Frontal cortex (tissue), 4 donors: ENCODE measurements around the gene LIX1L. TPM values are rescaled to one million over a fixed set of nuclear protein-coding genes. Genes with fewer than 3 reads are reported as not detected.
A peak's percentile ranks its signal among the peaks of the same experiment; 100 is the strongest.

Experiments
- DNase-seq, 2 donors: peaks; one replicate each; pipeline ENCODE4 v3.0.0; 2012; ENCODE audit warnings: low spot score in 2 of 2
- FAIRE-seq: peaks from 2 replicates; lab custom pipeline; 2012; peaks lifted over from hg19 to GRCh38; lab: Jason Lieb, UNC
- total RNA-seq: library from RNA; depleted of rRNA; stranded (reverse); fragments of >200 nt; gene quantifications from one replicate; pipeline ENCODE4 v1.2.3, GENCODE V29; 2014
- donor health status: control.
- donor health status: control.
- donor health status: control.

Gene LIX1L
- total RNA-seq, 1 donor from 2014 or later, result 17.1 TPM

DNA sequence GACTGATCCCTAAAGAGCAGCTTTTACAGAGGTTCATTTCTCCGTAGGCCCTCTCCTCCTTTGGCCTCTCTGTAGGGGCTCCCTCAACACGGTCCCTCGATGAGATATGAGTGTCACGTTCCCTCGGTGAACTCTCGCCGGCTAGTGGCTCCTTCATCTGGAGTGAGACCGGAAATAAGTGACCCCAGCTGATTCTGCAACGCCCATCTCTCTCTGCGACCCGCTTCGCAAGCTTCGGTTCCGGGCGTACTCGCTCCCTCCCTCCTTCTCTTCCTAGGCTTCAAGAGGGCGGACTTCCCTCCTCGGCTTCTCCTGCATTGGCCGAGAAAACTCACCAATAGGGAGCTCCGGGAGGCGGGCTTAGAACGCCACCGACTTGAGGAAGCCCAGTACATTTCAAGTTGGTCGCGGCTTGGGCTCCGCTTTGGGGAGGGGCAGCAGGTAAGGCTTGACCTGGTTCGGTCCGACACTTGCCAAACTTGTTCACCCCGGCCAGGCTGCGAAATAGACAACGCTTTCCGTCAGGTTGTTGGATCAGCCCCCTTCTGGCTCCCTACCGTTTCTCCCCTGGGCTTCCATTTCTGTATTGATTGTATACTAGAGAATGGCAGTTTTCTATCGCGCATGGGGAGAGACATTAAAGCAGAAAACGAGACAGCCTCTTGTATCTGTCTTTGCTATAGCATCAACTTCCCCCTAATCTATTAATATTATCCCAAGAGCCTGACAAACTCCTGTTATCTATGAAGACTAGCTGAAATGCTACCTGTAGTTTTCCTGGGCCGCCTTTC is 6.7 kb upstream of the LIX1L start, which contains the start of the genes ANKRD34A and POLR3GL:
ANKRD34A (minus strand) TSS at position 248 of the 791 bp plus-strand sequence. CDS start 2,816 bp downstream, outside the sequence.
POLR3GL (plus strand) TSS at position 363 of the 791 bp plus-strand sequence. CDS start 10,176 bp downstream, outside the sequence.
- no peak for FAIRE-seq
- peak; percentile 82 to 88 for DNase-seq

- FAIRE-seq (no peak), DNase-seq (no peak)
Measured at GRCh38 chr1:145963265-145964019, 5.6 kb upstream of the LIX1L start.

DNA sequence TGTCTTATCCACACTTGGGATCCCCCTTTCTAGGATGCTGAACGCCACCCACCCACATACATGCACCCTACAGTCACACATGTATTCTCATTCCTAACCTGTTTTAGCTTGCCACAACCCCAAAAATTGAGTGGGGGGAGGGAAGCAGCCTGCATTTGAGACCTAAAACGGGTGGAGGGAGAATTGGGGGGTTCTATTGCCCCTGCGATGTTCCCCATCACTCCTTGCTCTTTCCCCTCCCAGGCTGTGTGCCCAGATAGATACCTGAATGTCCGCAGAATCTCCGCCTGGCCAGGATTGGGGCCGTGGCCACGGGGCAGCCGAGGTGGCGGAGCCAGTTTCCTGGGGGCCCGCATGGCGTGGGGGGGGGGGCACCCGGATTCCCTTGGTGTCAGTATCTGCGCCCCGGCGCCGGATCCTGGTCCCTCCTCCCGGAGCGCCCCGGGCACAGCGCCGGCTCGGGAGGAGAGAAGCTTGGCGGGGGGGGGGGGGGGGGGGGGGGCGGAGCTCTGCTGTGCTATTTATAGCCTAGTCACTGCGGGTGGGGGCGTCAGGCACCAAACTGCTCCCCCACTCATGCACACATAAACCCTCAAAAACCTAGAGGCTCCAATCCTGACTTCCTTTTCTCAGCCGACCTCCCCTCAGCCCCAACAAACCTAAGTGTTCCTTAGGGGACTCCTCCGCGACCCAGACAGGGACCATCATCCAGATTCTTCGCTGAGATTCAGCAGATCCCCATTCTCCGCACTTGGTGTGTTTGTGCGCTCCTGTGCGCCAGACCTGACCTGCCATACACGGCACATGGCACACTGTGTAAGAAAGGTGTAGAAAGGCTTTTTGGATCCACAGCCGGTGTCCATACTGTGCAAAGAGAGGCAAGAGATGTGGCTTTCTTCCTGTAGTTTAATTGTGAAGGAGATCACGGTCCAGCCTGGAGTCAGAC is 4.6 kb upstream of the LIX1L start:
- DNase-seq (peak; percentile 79 to 81), FAIRE-seq (no peak)

- FAIRE-seq, result no peak
- peak in 1 of 2 donors; percentile 53 for DNase-seq
Measured at GRCh38 chr1:145961425-145962156, 3.8 kb upstream of the LIX1L start.

GRCh38 chr1:145961109-145961424 is 3.2 kb upstream of the LIX1L start:
- DNase-seq, result no peak
- no peak for FAIRE-seq

DNA sequence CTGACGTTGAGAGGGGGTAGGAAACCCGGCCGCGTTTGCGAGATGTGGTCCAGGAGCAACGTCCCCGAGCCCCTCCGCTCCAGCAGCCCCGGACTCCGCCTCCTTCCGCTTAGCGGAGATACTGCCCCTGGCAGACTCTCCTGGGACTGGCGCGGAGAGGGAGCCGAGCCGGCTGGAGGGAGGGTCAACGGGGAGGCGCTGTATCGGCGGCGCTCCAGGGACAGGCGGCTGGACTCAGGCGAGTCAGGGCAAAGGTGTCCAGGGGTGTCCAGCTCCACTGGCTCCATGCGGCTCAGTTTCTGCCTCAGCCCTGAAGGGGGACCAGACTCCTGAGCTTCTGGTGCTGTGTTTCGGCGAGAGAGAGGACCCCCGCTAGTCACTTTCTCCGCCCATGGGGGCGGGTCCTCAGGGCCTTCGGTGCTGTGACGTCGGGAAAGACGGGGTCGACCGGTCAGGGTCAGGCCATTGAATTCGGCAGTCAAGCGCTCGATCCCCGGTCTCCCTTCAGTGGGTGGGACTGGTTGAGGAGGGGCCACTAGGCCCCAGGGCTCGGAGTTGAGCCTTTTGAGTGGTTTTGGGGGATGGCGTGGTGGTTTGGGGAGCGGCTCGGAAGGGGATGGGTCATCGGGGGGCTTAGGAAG is 2.8 kb upstream of the LIX1L start:
- no peak for FAIRE-seq
- peak; percentile 60 to 66 for DNase-seq

DNA sequence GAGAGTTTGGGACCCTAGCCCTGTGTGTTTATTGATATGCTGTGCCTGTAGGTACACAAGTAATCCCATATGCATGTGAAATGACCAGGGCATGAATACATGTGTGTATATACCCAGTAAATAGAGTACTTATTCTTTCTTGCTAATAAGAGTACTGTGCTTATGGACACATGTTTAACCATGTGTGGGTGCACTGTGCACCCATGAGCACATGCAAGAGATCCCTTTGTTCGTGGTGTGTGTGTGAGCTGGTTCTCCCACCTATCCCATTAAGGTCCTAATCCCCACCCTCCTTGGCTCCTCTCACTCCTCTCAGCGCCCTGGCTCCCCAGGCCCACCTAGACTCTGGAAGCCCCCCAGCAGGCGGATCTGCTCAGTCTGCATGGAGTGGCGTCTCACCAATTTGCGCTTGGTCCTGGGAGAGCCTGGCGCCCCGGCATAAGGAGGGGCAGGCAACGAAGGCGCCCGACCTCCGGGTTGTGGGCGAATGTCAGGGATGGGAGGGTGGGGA is 2.2 kb upstream of the LIX1L start:
- FAIRE-seq, result no peak

GRCh38 chr1:145959333-145959732 is 1.5 kb upstream of the LIX1L start:
- no peak for DNase-seq
- no peak for FAIRE-seq

More for the DNA sequence above, 2.2 kb upstream of the LIX1L start:
- DNase-seq, result no peak

DNA sequence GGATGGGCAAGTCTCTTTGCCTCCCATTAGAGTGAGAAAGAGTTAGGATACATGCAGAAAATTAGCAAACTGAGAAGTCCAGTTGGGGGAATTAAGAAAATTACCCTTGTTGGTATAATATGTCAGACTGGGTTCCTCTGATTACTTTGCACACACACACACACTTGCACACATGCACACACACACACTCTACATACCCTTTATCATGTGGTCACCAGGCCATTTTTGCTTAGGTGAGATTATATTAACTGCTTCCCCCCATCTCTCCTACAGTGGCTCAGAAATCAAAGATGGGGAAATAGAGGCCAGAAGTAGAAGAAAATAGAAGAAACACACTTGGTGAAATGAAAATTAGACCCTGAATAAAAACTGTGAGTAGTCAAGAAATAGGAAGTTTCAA is 917 bp upstream of the LIX1L start:
- DNase-seq (no peak), FAIRE-seq (no peak)

GRCh38 chr1:145956781-145957442 is 905 bp downstream of the LIX1L start:
- FAIRE-seq, result no peak
- DNase-seq, result no peak

DNA sequence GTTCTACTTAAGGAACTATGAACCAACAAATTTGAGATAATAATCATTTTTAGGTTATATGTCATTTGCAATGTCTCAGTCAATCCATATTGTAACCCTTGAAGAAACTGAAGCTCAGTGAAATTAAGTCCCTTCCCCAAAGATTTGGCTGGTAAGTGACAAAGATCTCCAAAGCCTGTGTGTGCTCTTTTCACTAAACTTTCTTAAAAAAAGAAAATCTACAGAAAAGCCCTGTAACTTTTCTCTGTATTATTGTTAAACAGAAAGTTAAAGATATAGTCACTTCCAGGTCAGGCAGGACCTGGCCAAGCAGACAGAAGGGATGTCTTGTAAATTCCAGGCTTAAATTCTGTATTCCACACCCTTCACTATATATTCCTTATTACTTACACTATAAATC is 1.5 kb downstream of the LIX1L start:
- no peak for DNase-seq
- no peak for FAIRE-seq

- no peak for DNase-seq
- no peak for FAIRE-seq
Measured at GRCh38 chr1:145955436-145955835, 2.4 kb downstream of the LIX1L start.

DNA sequence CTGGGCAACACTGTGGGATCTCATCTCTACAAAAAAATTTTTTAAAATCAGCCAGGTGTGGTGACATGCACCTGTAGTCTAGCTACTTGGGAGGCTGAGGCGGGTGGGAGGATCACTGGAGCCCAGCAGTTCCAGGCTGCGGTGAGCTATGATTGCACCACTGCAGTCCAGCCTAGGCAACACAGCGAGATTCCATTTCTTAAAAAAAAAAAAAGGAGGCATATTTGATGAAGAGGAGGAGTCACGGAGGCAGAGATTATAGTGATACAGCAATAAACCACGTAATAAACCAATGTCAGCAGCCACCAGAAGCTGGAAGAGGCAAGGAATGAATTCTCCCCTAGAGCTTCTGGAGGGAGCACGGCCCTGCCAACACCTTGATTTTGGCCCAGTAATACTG is 4.0 kb downstream of the LIX1L start:
- FAIRE-seq, result no peak
- DNase-seq, result no peak

DNA sequence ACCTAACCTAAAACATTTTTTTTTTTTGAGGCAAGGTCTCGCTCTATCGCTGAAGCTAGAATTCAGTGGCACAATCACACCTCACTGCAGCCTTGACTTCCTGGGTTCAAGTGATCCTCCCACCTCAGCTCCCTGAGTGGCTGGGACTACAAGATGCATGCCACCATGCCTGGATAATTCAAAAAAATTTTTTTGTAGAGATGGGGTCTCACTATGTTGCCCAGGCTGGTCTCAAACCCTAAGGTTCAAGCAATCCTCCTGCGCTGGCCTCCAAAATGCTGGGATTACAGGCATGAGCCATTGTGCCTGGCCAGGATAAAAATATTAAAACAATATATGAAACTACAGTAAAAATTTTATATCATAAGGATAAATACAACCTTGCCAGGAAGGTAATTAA is 4.9 kb downstream of the LIX1L start:
- FAIRE-seq, result no peak
- no peak for DNase-seq

GRCh38 chr1:145951526-145951925 is 6.3 kb downstream of the LIX1L start:
- FAIRE-seq (no peak), DNase-seq (no peak)

DNA sequence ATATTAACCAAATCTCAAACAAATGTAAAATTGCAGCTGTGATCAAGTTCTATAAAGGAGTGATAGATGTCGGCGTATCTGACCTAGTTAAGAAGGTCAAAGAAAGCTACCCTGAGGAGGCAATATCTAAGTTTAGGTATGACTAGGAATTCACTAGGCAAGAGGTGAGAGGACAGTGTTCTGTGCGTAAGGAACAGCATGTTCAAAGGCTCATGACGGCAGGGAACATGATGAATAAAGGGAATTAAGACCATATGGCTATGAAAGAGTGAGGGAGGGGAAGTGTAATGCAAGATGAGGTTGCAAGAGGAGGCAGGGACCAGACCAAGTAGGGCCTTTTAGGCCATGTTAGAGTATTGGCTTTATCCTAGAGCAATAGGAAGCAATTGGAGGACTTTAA is 8.6 kb downstream of the LIX1L start:
- DNase-seq, result no peak
- FAIRE-seq, result no peak

DNA sequence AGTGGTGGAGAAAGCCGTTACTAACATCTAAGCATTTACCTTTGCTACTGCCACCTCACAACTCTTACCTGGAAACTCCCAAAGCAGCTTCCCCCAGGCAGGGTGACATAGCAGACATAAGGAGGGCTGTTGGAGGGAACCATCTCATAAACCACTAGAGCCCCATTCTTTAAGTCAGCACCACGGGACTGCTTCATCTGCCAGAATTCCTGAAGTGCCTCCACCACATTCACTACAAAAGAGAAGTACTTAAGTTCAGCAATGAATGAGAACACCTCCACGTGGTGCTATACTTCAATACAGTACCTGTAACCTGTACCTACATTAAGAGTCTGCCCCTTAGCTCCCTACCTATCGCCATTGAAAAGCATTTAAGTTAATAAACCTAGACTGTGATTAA is 10.3 kb downstream of the LIX1L start:
- DNase-seq, result no peak
- no peak for FAIRE-seq

GRCh38 chr1:145946477-145946986 is 11.3 kb downstream of the LIX1L start:
- DNase-seq, result no peak
- FAIRE-seq, result no peak
